Duodenal mucosa (tissue), 2 donors: ENCODE measurements around the gene TWNK.
A peak's percentile ranks its signal among the peaks of the same experiment; 100 is the strongest.

Experiments
- H3K27ac ChIP-seq: one replicate; pipeline ENCODE4 v1.7.0; 2013; ENCODE audit warnings: low read depth, low read length
- H3K27me3 ChIP-seq, 2 donors: one replicate each; pipeline ENCODE4 v1.7.0; 2013; ENCODE audit warnings: low read length in 2 of 2, control low read depth in 1 of 2; ENCODE audit not compliant: insufficient read depth in 2 of 2, control insufficient read depth in 1 of 2
- H3K36me3 ChIP-seq, 2 donors: one replicate each; pipeline ENCODE4 v1.7.0; 2013; ENCODE audit warnings: low read length in 2 of 2, control low read depth in 1 of 2; ENCODE audit not compliant: insufficient read depth in 2 of 2, control insufficient read depth in 1 of 2
- H3K4me1 ChIP-seq, 2 donors: one replicate each; pipeline ENCODE4 v1.7.0; 2013; ENCODE audit warnings: low read length in 2 of 2, control low read depth in 1 of 2; ENCODE audit not compliant: insufficient read depth in 2 of 2, control insufficient read depth in 1 of 2
- H3K4me3 ChIP-seq, 2 donors: one replicate each; pipeline ENCODE4 v1.7.0; 2013; ENCODE audit warnings: low read length in 2 of 2, low read depth in 1 of 2
- H3K9ac ChIP-seq, 2 donors: one replicate each; pipeline ENCODE4 v1.7.0; 2013; ENCODE audit warnings: low read length in 2 of 2, low read depth in 1 of 2
- H3K9me3 ChIP-seq, 2 donors: one replicate each; pipeline ENCODE4 v1.7.0; 2013; ENCODE audit warnings: low read length in 2 of 2, control low read depth in 1 of 2; ENCODE audit not compliant: control insufficient read depth in 1 of 2

The TWNK gene

DNA sequence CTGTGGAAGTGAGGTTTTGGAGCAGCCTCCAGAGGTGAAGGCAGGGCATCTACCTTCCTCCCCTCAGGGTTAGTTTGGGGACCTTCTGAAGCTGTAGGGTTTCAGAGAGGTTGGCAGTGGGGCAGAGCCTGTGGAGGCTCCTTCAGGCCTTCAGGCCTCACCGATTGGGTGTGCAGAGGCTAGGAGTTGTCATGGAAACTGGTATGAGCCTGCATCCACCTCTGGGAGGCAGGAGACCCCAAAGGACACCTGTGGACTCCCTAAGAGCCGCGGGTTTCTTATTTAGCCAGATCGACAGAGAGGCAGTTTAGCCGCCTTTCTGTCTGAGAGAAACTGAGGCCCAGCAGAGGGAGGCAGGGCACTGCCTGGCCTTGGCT is 14.3 kb downstream of the TWNK start:
- peak overlapping the region; percentile 18 to 54 for H3K9ac ChIP-seq
- H3K27ac ChIP-seq = peak overlapping the region; percentile 80
- peaks cover 0 to 32% of the 10 kb centered on the region in 2 donors for H3K36me3 ChIP-seq
- no peaks in the 10 kb centered on the region for H3K9me3 ChIP-seq
- H3K27me3 ChIP-seq = no peaks in the 10 kb centered on the region
- H3K4me3 ChIP-seq = no peak overlapping the region
- H3K4me1 ChIP-seq = peaks cover 25 to 42% of the 10 kb centered on the region in 2 donors

DNA sequence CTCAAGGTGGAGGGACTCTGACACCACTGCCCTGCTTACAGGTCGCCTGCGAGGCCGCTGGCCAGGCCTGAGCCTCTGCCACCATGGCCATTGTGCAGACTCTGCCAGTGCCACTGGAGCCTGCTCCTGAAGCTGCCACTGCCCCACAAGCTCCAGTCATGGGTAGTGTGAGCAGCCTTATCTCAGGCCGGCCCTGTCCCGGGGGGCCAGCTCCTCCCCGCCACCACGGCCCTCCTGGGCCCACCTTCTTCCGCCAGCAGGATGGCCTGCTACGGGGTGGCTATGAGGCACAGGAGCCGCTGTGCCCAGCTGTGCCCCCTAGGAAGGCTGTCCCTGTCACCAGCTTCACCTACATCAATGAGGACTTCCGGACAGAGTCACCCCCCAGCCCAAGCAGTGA is 15.1 kb downstream of the TWNK start:
- Histone ChIP-seq H3K27me3 (no peaks in the 10 kb centered on the region), H3K36me3 (peaks cover 0 to 37% of the 10 kb centered on the region in 2 donors), H3K9me3 (no peaks in the 10 kb centered on the region), H3K9ac (no peak overlapping the region), H3K4me1 (peaks cover 25 to 48% of the 10 kb centered on the region in 2 donors), H3K4me3 (no peak overlapping the region), H3K27ac (no peak overlapping the region)

DNA sequence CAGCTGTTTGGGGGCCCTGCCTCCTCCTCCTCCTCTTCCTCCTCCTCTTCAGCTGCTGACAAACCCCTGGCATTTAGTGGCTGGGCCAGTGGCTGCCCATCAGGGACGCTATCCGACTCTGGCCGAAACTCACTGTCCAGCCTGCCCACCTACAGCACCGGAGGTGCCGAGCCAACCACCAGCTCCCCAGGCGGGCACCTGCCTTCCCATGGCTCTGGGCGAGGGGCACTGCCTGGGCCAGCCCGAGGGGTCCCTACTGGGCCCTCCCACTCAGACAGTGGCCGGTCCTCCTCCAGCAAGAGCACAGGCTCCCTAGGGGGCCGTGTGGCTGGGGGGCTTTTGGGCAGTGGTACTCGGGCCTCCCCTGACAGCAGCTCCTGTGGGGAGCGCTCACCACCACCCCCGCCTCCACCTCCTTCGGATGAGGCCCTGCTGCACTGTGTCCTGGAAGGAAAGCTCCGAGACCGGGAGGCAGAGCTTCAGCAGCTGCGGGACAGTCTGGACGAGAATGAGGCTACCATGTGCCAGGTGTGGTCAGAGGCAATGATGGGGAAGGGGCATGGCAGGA is 16.4 kb downstream of the TWNK start:
- Histone ChIP-seq H3K36me3 (peaks cover 0 to 37% of the 10 kb centered on the region in 2 donors), H3K27me3 (no peaks in the 10 kb centered on the region), H3K27ac (no peak overlapping the region), H3K9ac (no peak overlapping the region), H3K4me1 (peaks cover 25 to 38% of the 10 kb centered on the region in 2 donors), H3K9me3 (no peaks in the 10 kb centered on the region), H3K4me3 (no peak overlapping the region)

DNA sequence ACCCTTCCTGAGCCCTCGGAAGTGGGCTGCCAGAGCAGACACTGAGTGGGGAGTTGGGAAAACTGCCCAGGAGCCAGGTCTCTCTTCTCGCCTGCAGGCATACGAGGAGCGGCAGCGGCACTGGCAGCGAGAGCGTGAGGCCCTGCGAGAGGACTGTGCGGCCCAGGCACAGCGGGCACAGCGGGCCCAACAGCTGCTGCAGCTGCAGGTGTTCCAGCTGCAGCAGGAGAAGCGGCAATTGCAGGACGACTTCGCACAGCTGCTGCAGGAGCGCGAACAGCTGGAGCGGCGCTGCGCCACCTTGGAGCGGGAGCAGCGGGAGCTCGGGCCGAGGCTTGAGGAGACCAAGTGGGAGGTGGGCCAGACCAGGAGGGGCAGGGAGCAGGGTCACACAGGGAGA is 18.0 kb downstream of the TWNK start:
- peaks cover 0 to 37% of the 10 kb centered on the region in 2 donors for H3K36me3 ChIP-seq
- no peaks in the 10 kb centered on the region for H3K9me3 ChIP-seq
- H3K9ac ChIP-seq = no peak overlapping the region
- H3K4me1 ChIP-seq = peaks cover 18 to 30% of the 10 kb centered on the region in 2 donors
- no peak overlapping the region for H3K27ac ChIP-seq
- no peak overlapping the region for H3K4me3 ChIP-seq
- no peaks in the 10 kb centered on the region for H3K27me3 ChIP-seq

DNA sequence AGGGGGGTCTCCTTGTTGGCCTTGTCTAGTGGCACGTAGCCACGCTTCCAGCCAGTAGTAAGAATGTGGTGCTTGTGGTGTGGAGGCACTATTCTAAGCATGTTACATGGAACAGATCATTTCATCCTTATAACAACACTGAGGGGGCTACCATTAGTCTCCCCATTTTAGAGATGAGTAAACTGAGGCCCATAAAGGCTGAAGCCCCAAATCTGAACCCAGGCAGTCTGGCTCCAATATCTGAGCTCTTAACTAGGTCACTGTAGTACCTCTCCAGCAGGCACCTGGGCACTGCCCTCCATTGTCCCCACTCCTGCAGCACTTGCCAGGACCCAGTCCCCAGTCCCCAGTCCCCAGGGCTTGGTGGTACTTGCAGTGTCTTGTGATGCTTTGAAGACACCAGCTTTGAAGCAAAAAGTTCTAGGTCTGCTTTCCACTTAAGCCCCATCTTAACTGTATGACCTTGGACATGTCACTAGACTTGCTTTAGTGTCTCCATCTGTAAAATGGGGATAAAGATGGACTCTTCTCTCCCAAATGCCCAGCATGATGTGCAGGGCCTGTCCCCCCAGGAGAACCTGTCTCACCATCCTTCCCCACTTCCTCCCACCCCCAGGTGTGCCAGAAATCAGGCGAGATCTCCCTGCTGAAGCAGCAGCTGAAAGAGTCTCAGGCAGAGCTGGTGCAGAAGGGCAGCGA is 18.7 kb downstream of the TWNK start:
- H3K27ac ChIP-seq = no peak overlapping the region
- peaks cover 0 to 37% of the 10 kb centered on the region in 2 donors for H3K36me3 ChIP-seq
- H3K4me1 ChIP-seq = peaks cover 11 to 26% of the 10 kb centered on the region in 2 donors
- H3K9me3 ChIP-seq = no peaks in the 10 kb centered on the region
- H3K27me3 ChIP-seq = no peaks in the 10 kb centered on the region
- H3K9ac ChIP-seq = no peak overlapping the region
- no peak overlapping the region for H3K4me3 ChIP-seq

DNA sequence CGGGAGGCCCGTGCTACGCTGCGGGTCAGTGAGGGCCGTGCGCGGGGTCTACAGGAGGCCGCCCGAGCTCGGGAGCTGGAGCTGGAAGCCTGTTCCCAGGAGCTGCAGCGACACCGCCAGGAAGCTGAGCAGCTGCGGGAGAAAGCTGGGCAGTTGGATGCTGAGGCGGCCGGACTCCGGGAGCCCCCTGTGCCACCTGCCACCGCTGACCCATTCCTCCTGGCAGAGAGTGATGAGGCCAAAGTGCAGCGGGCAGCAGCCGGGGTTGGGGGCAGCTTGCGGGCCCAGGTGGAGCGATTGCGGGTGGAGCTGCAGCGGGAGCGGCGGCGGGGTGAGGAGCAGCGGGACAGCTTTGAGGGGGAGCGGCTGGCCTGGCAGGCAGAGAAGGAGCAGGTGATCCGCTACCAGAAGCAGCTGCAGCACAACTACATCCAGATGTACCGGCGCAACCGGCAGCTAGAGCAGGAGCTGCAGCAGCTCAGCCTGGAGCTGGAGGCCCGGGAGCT is 19.3 kb downstream of the TWNK start:
- Histone ChIP-seq H3K9me3 (no peaks in the 10 kb centered on the region), H3K27ac (no peak overlapping the region), H3K27me3 (no peaks in the 10 kb centered on the region), H3K4me3 (no peak overlapping the region), H3K36me3 (peaks cover 0 to 37% of the 10 kb centered on the region in 2 donors), H3K4me1 (peaks cover 8 to 19% of the 10 kb centered on the region in 2 donors), H3K9ac (no peak overlapping the region)

DNA sequence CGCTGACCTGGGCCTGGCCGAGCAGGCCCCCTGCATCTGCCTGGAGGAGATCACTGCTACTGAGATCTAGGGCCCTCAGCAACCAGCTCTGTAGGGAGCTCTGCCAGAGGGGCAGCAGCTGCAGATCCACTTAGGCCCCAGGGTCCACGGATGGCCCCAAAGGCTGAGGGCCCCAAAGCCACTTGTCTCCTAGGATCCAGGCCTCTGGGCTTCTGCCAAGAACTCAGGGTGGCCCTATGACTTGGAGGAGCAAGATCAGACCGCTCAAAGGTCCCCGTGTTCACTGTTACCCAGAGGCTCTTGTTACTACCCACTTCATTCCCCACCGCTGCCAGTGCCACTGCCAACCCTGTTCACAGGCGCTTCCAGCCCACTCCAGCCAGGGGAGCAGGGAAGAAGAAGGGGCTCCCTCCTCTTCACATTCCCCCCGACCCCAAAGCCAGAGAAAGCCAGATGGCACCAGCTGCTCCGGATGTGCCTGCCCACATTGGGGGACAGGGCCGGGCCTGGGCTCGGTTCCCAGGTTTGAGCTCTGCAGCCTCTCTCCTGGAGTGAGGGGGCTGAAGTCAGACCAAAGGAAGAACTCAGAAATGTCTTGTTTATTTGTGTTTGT is 19.9 kb downstream of the TWNK start:
- H3K4me1 ChIP-seq = peaks cover 4 to 14% of the 10 kb centered on the region in 2 donors

DNA sequence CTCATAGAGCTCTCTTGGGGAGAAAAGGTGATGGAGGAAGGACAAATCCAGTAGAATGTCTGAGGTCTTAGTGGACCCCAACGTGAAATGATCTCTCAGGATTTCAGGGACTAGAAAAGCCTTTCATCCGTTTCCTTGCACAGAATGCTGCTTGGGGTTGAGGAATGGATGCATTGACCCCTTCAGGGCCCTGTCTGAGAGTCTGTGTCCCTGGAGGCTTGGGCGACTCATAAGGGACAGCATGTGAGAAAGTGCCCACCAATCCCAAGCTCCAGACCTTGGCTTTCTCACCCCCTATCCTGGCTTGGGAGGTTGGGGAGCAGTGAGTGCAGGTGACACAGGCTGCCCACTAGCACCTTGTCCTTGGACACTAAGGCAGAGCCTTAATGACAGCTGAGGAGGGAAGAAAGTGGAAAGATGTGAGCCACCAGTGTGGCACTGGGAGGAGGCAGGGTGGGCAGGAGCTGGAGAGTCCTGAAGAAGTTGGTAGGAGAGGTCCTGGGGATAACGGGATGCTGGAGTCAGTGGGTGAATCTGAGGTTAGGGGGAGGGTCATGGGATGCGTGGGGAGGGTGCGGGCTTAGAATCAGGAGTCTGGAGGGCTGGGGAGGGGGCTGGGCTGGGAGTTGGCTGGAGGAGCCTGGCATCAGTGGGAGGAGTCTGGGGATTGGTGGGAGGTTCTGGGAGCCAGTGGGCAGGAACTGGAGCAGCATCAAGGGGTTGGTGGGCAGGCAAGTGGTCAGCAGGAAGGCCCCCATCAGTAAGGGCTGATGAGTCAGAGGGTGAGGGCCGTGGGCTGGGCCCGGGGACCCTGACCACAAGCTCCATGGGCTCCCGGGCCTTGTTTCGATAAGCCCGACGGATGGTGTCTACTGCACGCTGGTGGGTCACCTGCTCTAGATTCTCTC is 20.8 kb downstream of the TWNK start:
- H3K9ac ChIP-seq = no peak overlapping the region
- H3K9me3 ChIP-seq = no peaks in the 10 kb centered on the region
- H3K4me3 ChIP-seq = no peak overlapping the region
- no peaks in the 10 kb centered on the region for H3K27me3 ChIP-seq
- peaks cover 0 to 33% of the 10 kb centered on the region in 2 donors for H3K36me3 ChIP-seq
- peaks cover 6 to 20% of the 10 kb centered on the region in 2 donors for H3K4me1 ChIP-seq
- H3K27ac ChIP-seq = no peak overlapping the region

More for the DNA sequence above, 19.9 kb downstream of the TWNK start:
- Histone ChIP-seq H3K27me3 (no peaks in the 10 kb centered on the region), H3K27ac (peak overlapping the region; percentile 17), H3K9me3 (no peaks in the 10 kb centered on the region), H3K4me3 (no peak overlapping the region), H3K9ac (no peak overlapping the region), H3K36me3 (peaks cover 0 to 37% of the 10 kb centered on the region in 2 donors)

DNA sequence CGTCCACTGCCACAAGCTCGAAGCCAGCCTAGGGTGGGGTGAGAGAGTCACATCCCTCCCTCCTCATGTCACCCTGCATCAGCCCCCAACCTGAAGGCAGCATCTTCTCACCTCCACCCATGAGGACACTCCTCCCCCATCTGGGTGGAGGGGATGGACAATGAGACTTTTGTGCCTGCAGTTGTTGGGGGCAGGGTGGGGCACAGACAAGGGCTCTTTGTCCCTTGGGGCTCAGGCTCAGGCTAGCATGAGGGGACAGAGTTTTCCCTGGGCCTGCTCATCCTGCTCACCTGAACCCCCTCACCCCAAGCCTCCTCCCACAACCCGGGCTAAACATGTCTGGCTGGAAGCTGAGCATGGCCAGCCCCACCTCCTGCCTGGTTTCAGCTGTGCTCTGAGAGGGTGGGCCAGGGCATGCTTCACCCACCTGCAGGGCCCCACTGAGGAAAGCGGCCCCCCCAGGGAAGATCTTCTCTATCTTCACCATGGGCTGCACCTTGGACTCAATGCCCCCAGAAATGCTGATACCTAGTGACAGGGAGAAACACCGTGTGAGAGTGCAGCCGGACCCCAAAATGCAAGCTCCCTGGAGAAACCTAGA is 21.6 kb downstream of the TWNK start:
- Histone ChIP-seq H3K9me3 (no peaks in the 10 kb centered on the region), H3K27ac (no peak overlapping the region), H3K27me3 (no peaks in the 10 kb centered on the region), H3K9ac (no peak overlapping the region), H3K36me3 (peaks cover 0 to 26% of the 10 kb centered on the region in 2 donors), H3K4me1 (peaks cover 10 to 24% of the 10 kb centered on the region in 2 donors), H3K4me3 (no peak overlapping the region)
